Nephron progenitor cell (in vitro differentiated cells): ENCODE measurements around the gene SOX4.
"Not testable (repeated sequence)": the region's sequence is repeated elsewhere in the genome, so short reads cannot be mapped to it uniquely, and the experiment has no call there.

Experiments used
- DNase-seq: peaks from one replicate; pipeline ENCODE4 v3.0.0; 2021
- H3K27ac Mint-ChIP-seq: 2 replicates; pipeline ENCODE4 v1.8.0; 2021; ENCODE audit warnings: mild to moderate bottlenecking, moderate library complexity, mixed read lengths
- H3K27me3 Mint-ChIP-seq: 2 replicates; pipeline ENCODE4 v1.8.0; 2021; ENCODE audit warnings: mild to moderate bottlenecking, low read depth, mixed read lengths; ENCODE audit not compliant: poor library complexity
- H3K36me3 Mint-ChIP-seq: 2 replicates; pipeline ENCODE4 v1.8.0; 2021; ENCODE audit warnings: low read depth, mixed read lengths
- H3K4me1 Mint-ChIP-seq: 2 replicates; pipeline ENCODE4 v1.8.0; 2021; ENCODE audit warnings: mixed read lengths
- H3K4me3 Mint-ChIP-seq: 2 replicates; pipeline ENCODE4 v1.8.0; 2021; ENCODE audit warnings: mild to moderate bottlenecking, moderate library complexity, mixed read lengths
- H3K9me3 Mint-ChIP-seq: 2 replicates; pipeline ENCODE4 v1.8.0; 2021; ENCODE audit warnings: mild to moderate bottlenecking, moderate library complexity, mixed read lengths
- TF ChIP-seq, protein P1 (sequence below): fragments of 200-600 bp; sonication (generic); IDR thresholded peaks from 2 replicates; pipeline ENCODE4 v1.5.0; 2021; ENCODE audit warnings: antibody characterized with exemption

Gene SOX4

DNA sequence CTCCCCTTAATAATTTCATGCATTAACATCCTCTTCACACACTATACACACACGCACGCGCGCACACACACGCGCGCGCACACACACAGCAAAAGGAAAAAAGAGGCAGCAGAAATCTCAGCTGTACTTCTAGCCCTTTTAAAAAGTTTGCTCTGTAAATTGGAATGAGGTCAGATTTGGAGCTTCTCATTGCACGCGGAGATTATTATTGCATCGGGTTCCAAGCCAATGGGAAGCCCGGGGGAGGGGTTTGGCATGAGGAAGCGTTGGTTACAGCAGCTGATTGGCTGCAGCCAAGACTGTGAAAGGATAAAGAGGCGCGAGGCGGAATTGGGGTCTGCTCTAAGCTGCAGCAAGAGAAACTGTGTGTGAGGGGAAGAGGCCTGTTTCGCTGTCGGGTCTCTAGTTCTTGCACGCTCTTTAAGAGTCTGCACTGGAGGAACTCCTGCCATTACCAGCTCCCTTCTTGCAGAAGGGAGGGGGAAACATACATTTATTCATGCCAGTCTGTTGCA is at the start of gene SOX4:
Gene SOX4, plus strand, starts transcription at position 340 of the 515 bp plus-strand sequence. CDS start 784 bp downstream, outside the sequence.
- peak; percentile 92 for DNase-seq
- H3K9me3 Mint-ChIP-seq, result no peaks in the 10 kb centered on the region
- peaks cover 21% of the 10 kb centered on the region for H3K4me1 Mint-ChIP-seq
- peaks cover 31% of the 10 kb centered on the region for H3K36me3 Mint-ChIP-seq
- H3K27ac Mint-ChIP-seq, result peak within 1 kb of the TSS; percentile 99
- peaks cover 8% of the 10 kb centered on the region for H3K27me3 Mint-ChIP-seq
- peak within 1 kb of the TSS; percentile 60 for H3K4me3 Mint-ChIP-seq
- TF ChIP-seq, protein P1, sequence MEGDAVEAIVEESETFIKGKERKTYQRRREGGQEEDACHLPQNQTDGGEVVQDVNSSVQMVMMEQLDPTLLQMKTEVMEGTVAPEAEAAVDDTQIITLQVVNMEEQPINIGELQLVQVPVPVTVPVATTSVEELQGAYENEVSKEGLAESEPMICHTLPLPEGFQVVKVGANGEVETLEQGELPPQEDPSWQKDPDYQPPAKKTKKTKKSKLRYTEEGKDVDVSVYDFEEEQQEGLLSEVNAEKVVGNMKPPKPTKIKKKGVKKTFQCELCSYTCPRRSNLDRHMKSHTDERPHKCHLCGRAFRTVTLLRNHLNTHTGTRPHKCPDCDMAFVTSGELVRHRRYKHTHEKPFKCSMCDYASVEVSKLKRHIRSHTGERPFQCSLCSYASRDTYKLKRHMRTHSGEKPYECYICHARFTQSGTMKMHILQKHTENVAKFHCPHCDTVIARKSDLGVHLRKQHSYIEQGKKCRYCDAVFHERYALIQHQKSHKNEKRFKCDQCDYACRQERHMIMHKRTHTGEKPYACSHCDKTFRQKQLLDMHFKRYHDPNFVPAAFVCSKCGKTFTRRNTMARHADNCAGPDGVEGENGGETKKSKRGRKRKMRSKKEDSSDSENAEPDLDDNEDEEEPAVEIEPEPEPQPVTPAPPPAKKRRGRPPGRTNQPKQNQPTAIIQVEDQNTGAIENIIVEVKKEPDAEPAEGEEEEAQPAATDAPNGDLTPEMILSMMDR, result no peak

DNA sequence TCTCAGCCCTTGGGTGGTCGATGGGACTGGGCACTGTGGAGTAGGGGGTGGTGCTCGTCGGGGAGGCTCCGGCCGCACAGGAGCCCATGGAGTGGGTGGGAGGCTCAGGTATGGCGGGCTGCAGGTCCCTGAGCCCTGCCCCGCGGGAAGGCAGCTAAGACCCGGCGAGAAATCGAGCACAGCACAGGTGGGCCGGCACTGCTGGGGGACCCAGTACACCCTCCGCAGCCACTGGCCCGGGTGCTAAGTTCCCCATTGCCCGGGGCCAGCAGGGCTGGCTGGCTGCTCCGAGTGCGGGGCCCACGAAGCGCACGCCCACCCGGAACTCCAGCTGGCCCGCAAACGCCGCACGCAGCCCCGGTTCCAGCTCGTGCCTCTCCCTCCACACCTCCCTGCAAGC is 41.3 kb upstream of the SOX4 start:
- H3K36me3 Mint-ChIP-seq, H3K27me3 Mint-ChIP-seq, H3K27ac Mint-ChIP-seq, H3K4me1 Mint-ChIP-seq, H3K4me3 Mint-ChIP-seq, DNase-seq: not testable (repeated sequence)
- H3K9me3 Mint-ChIP-seq, result peaks cover 38% of the 10 kb centered on the region

DNA sequence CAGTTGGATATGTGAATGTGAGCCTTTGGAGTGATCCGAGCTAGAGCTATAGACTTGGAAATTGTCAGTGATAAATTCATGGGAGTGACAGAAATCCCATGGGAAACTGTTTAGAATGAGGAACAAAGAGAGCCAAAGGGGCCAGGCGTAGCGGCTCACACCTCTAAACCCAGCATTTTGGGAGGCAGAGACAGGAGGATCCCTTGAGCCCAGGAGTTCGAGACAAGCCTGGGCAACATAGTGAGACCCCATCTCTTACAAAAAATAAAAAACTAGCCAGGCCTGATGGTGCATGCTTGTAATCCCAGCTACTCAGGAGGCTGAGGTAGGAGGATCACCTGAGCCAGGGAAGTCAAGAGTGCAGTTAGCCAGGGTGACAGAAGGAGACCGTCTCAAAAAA is 39.3 kb upstream of the SOX4 start:
- no peak for DNase-seq
- peaks cover 21% of the 10 kb centered on the region for H3K9me3 Mint-ChIP-seq
- H3K4me3 Mint-ChIP-seq, result no peak overlapping the region
- TF ChIP-seq, protein P1, result no peak
- H3K36me3 Mint-ChIP-seq, result no peaks in the 10 kb centered on the region
- no peak overlapping the region for H3K27ac Mint-ChIP-seq
- no peaks in the 10 kb centered on the region for H3K4me1 Mint-ChIP-seq
- H3K27me3 Mint-ChIP-seq, result peaks cover 2% of the 10 kb centered on the region

DNA sequence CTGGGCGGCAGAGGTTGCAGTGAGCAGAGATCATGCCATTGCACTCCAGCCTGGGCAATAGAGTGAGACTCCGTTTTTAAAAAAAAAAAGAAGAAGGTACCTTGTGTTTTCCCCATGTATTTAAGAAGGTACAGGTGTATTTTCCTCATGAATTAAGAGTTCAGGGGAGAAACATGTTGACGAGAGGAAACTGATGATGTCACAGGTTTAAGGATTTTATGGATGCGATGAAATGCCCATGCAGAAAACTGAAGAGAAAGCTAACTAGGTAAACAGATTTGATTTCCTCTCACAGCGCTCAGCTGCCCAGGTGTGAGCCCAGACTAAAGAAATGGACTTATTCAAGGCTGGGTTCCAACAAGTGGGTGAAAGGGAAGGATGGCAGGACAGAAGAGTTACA is 38.4 kb upstream of the SOX4 start:
- TF ChIP-seq, protein P1, result no peak
- Mint-ChIP-seq H3K27me3 (peaks cover 2% of the 10 kb centered on the region), H3K4me3 (no peak overlapping the region), H3K27ac (no peak overlapping the region), H3K4me1 (no peaks in the 10 kb centered on the region), H3K36me3 (no peaks in the 10 kb centered on the region), H3K9me3 (peaks cover 11% of the 10 kb centered on the region)
- DNase-seq, result no peak

DNA sequence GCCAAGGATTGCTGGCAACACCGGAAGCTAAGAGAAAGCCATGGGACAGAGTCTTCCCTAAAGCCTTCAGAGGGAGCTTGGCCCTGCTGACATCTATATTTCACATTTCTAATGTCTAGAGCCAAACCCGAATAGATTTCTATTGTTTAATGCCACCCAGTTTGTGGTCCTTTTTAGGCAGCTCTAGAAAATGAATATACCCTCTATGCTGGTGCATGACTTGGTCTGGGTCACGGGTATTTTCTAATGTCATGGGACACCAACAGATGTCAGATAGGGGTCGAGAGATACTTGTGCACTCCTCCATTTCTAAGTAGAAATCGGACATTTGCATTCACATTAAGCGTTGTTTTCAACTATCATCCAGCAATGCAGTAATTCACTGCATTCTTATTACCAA is 37.0 kb upstream of the SOX4 start:
- Mint-ChIP-seq H3K4me3 (no peak overlapping the region), H3K9me3 (peaks cover 5% of the 10 kb centered on the region), H3K27ac (no peak overlapping the region), H3K27me3 (peaks cover 7% of the 10 kb centered on the region), H3K4me1 (no peaks in the 10 kb centered on the region), H3K36me3 (no peaks in the 10 kb centered on the region)
- DNase-seq, result no peak
- TF ChIP-seq, protein P1, result no peak

DNA sequence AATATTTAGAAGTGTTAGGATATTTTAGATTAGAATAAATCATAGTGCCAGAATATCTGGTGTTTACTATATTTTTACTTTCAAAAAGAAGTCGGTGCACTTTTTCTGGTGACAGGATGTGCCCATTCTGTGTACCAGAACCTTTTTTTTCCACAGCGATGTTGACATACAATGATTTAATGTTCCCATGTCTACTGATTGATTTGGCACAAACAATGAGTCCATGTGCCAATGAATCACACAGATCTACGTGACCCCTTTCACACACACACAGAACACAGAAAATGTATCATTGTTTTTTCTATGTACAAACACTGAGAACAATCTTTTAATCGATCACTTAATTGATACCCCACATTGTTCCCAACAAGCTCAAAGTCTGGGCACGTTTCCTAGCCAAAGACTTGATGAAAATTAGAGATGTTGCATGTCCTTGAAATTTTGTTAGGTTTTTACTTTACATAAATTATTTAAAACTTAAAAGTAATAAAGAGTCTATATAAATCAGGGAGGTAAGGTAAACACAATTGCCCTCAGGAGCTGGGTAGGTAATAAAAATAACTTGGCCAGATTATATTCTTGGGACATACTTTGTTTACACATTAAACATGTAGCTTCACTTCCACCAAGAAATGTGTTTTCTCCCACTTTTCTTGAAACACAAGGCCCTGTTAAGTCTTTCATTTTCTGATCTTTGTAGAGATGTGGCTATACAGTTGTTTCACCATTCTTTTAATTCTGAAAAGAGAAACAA is 36.4 kb upstream of the SOX4 start:
- DNase-seq, result no peak
- Mint-ChIP-seq H3K36me3 (no peaks in the 10 kb centered on the region), H3K4me3 (no peak overlapping the region), H3K4me1 (no peaks in the 10 kb centered on the region), H3K27me3 (peaks cover 7% of the 10 kb centered on the region), H3K9me3 (peaks cover 5% of the 10 kb centered on the region), H3K27ac (peak overlapping the region; percentile 11)
- TF ChIP-seq, protein P1, result no peak
